NCI-H146 treated with DMSO at 0.1 percent for 48 hours (cell line): ENCODE data around the gene TRPC4AP.

Experiments
- DNase-seq: peaks from one replicate; lab custom pipeline; 2025; ENCODE audit not compliant: unreplicated experiment; lab: John Stamatoyannopoulos, UW

Gene TRPC4AP

DNA sequence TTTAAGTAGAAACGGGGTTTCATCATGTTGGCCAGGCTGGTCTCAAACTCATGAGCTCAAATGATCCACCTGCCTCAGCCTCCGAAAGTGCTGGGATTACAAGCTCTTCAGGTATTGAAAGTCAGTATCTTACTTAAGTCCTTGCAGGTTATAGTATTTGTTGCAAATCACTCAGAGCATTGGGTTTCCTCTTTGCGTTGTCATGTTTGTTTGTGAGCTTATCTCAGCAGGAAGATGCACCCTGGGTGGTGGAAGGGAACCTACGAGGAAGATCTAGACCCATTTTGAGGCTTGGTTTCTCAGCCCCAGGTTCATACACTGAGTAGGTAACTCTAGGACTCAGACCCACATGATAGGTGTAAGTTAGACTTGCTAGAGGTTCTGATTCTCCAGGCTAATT, 118.4 kb downstream of the TRPC4AP start:
- no peak for DNase-seq

DNA sequence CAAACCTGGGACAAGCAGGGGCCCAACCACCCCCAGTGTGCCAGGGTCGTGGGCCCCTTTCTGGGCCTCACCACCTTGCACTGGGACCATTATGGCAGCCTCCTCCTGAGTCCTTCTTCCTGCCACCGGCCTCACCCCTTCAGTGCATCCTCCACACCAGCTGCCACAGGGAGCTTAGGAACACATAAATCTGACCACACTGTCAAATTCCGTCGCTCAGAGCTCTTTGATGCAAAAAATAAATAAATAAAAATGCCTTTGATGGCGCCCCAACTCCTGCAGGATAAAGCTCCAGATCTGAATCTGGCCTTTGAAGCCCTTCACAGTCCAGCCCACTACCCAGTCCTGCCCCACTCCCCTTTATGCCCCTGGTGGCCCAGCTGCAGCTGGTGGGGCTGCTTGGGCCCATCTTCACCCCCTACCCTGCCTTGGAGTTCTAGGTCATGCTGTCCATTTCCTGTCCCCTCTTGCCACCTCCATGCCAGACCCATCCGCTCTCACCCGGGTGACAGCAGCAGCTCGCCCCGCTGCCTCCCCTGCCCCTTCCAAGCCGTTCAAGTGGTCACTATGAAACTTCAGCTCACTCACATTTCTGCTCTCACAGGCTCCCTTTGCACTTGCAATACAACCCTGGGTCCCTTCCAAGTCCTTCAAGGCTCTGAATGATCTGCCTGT, 120.9 kb downstream of the TRPC4AP start:
- no peak for DNase-seq

DNA sequence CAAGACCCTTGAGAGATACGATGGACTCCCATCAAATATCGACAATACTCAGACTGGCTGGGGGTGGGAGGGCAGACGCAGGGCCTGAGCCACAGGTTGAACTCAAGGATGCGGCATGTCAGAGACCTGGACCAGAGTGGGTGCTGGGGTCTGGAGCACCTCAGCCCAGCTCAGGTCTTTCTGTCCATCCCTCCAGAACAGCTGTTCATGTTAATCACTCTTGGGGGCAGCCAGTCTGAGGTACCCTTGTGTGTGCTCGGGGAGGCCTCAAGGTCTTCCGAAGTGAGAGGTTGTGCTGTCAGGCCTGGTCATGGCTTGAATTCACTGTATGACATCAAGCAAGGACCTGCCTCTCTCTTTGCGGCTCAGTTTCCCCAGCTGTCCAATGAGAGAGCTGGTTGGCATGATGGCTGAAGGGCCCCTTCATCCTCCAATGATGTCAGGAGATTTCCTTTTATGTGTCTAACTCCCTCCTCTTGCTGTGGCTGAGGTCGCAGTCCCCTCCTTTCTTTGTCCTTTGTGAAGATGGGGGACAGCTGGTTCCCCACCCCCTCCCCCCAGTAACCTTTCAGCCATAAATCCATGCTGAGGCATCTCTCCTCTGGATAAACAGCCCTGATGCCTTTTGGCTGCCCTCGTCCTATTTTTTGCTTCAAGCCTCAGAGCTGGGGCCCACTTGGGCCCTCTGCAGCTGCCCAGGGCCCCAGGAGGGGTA, 121.6 kb downstream of the TRPC4AP start:
- no peak for DNase-seq

DNA sequence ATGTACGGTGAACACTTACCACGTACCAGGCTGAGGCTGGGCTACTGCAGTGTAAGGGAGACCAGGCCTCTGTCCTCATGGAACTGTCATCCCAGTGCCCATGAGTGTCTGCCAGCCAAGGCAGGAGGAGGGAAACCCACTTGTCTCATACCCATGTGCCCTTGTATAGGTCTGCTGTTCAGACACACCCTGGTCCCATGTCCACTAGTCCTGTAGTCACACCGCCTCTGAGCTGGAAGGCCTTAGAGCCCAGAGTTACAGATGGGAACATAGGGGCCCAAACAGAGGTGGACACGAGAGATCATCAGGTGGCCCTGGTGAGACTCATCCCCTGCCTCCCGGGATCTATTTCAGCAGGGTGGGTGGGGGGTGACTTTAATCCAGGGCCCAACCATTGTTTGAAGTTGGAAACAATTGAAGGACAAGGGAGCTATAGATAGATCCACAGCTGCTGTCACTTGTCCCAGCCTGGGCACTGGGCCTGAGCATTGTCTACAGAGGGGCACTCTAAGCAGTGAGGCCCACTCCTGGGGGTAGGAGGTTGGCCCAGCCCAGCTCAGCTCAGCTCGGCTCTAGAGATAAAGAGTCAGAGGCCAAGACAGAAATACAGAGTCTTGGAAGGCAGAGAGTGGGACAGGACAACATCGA, 122.3 kb downstream of the TRPC4AP start:
- DNase-seq = no peak

DNA sequence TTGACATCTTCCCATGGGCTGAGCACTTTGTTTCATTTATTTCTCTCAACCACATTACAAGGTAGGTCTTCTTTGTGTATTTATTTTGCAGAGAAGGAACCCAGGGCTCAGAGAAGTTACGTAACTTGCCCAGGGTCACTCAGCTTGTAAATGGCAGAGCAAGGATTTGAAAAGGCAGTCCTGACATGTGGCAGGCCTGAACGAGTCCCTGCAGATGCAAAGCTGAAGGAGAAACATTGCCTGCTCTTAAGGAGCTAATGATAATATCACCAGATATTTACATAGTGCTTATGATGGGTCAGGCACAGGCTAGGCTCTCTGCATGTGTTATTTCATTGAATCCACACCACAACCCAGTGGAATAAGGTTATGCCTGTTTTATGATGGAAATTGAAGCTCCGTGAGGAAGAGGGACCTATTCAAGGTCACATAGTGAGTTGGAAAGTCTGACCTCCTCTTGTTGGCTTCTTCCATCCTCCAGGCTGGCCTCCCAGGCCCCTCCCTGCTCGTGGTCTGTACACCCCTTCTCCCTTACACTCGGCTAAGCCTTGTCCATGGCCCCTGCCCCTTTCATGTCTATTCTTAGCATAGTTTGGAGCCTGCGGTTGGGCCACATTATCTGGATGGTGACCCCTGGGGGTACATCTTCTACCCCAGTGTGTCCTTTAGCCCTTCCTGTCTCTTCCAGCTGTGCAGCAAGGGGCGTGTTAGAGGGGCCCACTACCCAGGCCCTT, 124.4 kb downstream of the TRPC4AP start:
- no peak for DNase-seq

DNA sequence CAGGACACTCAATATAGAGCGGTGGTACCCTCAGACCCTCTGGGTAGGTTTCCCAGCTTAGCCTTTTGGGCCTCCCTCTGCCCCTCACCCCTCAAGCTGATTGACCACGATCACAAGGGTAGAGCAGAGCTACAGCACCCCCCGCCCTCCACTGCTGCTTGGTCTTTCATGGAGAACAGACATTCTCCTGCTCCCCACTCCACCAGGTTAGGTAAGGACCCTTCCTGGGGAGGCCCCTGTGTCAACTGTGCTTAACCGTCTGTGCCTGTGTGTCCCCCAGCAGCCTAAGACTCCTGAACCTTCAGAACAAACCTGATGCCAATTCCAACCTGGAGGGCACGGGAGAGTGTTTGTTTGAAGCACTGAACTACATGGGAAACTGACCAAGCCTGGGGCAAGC, 125.2 kb downstream of the TRPC4AP start:
- DNase-seq = no peak

DNA sequence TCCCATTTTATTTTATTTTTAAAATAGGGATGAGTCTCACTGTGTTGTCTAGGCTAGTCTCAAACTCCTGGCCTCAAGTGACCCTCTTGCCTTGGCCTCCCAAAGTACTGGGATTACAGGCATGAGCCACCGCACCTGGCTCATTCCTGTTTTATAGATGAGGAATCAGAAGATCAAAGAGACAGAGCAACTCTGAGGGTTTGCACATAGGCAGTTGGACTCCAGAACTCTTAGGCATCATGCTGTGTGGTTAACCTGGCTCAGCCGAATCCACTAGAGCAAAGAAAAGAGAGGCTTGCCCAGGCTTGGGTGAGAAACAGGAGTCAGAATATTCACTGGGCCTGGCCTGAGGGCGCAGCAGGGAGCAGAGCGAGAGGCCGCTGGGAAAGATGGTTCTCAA, 127.6 kb downstream of the TRPC4AP start:
- no peak for DNase-seq

DNA sequence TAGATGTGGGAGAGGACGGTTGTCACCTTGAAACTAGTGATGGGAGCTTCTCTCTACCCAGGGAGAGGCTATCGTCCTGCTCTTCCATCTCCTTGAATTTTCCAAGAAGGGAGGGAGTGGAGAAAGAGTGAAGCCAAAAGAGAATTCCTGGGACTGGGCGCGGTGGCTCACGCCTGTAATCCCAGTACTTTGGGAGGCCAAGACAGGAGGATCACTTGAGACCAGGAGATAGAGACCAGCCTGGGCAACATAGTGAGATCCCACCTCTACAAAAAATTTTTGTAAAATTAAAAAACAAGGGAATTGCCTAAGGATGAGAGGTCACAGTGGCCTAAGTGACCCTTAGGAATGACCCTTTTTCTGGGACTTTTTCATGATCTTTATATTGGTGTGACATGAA, 128.1 kb downstream of the TRPC4AP start:
- DNase-seq = no peak

DNA sequence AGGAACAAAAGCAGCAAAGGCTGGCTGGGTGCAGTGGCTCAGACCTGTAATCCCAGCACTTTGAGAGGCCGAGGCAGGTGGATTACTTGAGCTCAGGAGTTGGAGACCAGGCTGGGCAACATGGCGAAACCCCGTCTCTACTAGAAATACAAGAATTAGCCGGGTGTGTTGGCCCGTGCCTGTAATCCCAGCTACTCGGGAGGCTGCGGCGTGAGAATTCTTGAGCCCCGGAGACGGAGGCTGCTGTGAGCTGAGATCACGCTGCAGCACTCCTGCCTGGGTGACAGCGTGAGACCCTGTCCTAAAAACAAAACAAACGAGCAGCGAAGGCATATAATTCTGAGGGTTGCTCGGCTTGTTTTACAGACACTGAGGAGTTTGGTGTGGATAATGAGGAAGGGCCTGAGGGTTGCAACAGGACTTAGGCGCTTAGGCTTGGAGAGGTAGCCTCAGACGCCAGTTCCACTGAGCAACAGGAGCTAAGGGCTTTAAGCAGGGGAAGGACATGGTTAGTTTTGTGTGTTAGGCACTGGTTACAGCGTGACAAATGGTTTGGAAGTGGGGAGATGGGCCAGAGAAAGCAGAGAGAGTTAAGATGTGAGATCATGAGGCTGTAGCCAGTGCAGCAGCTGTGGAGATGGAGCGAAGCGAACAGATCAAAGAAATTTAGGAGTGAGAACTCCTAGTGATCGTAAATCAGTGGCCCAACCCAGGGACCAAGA, 135.7 kb downstream of the TRPC4AP start:
- DNase-seq = no peak

DNA sequence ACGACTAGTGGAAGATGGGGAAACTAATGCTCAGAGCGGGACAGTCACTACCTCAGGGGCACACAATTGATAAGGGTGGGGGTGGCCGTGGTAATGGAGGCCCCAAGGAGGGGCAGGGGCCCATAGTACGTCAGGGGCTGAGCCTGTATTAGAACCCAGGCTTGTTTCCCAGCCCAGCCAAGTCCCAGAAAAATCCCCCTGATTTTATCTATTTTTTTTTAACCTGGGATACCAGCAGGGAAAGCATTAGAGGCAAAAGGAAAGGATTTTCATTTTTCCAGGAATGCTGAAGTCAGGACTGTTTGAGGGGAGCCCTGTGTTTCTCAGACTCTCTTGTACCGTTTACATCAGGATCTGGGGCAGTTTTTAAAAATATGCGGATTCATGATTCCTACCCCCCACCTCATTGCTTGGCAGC, 136.6 kb downstream of the TRPC4AP start:
- no peak for DNase-seq

DNA sequence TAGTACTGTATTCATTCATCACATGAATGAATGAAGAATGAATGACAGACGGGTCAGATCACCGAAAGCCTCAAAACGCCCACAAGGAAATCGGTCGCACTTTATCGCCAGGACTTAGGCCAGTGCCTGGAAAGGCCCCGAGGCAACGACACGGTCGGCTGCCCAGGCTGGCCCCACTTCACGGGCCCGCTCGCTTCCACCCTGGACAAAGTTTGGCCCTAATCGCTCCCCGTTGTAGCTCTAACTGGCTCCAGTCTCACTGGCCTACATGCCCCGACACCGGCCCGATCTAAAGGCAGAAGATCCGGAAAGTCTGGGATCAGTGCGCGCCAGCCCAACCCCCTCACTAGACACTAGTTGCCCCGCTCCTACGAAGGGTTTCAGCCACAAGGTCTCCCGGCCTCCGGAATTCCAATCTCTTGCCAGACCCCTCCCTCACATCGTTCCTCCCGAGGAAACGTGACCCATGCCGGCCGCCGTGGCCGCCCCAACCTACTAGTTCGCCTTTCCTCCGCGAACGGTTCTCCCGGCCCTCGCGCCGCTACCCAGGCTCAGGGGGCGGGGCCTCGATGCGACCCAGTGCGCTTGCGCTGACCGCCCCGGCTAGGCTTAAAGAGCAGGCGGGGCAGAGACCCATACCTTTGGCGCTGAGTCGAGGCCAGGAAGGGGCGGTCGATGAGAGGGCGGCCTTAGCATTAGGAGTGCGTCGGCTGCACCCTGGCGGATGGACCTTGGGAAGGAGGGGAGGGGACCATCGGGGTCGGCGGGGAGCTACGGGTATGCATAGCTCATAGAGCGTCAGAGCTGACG, 137.2 kb downstream of the TRPC4AP start, which contains the start of the genes GSS and MYH7B:
GSS (minus strand) TSS at position 576 of the 810 bp plus-strand sequence. CDS start 3,954 bp downstream, outside the sequence.
MYH7B (plus strand) TSS at position 638 of the 810 bp plus-strand sequence. CDS start 22,138 bp downstream, outside the sequence.
- DNase-seq = peak; percentile 95

DNA sequence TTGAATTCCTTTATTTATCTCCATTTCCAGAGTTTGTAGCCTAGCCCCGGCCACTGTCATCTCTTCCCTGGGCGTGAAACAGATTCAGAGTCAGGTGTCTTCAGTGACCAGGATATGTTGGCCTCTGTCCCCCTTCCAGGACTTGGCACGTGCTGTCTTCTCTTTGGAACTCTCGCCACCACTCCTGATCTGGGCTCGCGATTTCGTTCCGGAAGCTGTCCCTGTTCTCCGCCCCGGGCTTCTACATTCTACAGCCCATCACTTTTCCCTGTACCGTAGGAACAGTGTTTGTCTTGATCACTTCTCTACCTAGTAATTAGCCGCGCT, 137.7 kb downstream of the TRPC4AP start:
- peak; percentile 69 for DNase-seq

DNA sequence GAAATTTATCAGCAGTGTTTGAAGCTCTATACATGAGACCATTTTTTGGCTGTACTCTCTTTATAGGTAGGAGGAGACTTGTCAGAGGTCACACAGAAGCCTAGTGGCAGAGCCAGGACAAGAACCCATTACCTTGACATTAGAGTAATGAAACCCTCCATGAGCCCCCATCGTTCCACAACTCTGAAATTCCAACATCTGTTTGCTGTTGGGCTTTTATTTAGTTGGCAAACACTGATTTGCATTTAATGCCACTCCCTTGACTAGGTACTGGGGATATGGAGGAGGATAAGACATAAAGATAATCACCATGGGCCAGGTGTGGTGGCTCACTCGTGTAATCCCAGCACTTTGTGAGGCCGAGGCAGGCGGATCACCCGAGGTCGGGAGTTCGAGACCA, 138.6 kb downstream of the TRPC4AP start:
- no peak for DNase-seq

DNA sequence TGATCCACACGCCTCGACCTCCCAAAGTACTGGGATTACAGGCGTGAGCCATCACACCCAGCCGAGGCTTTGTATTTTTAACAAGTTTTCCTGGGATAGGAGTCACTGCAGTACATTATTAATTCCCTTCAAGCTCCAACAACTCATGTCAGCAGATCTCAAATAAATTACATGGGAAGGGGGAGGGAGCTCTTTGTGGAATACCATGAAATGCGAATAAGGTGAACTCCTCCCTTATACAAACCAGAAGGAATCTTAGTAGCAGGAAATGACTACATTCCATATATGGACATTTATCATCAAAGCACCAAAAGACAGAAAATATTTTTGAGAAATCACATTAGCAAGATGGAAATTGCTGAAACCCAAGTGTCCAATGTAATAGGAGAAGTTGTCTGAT, 139.9 kb downstream of the TRPC4AP start:
- DNase-seq = no peak
